ENCODE results near the gene CEBPE.

Gene CEBPE

DNA sequence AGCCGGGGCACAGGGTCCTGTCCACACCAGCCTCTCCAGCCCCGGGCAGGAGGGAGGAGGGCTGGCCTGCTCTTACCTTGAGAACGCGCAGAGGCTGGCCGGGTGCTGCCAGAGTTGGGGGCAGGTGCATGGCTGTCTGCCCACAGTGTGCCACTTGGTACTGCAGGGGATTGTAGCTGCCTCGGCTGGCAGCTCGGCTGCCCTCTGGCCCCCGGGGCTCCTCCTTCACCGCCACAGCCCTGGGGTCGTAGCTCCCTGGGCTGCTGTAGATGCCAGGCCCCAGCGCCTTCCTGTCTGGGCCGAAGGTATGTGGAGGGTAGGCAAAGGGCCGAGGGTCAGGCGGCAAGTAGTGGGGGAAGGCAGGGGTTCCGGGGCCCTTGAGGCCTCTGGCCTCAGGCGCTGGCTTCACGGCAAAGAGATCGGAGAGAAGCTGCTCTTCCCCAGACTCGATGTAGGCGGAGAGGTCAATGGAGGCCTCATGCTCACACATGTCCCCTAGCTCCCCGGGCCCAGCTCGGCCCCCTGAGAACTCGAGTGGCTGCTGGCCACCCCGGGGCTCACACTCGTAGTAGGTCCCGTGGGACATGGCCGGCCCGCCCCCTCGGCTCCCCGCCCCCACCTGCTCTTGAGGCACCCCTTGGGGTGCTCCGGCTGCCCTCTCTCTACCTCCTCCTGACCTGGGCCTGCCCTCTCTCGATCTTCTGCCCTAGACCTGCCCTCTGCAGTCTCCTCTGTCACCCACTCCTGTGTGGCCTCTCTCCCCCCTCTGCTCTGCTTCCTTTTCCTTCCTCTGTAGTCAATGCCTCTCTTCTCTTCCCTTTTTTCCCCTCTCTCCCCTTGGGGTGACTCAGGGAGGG, at the start of gene CEBPE:
Gene CEBPE, minus strand, starts transcription at position 750 of the 857 bp plus-strand sequence. Its CDS starts 164 bp downstream, at position 586.
- DNase-seq (ENCODE audit: low spot score): no peak

DNA sequence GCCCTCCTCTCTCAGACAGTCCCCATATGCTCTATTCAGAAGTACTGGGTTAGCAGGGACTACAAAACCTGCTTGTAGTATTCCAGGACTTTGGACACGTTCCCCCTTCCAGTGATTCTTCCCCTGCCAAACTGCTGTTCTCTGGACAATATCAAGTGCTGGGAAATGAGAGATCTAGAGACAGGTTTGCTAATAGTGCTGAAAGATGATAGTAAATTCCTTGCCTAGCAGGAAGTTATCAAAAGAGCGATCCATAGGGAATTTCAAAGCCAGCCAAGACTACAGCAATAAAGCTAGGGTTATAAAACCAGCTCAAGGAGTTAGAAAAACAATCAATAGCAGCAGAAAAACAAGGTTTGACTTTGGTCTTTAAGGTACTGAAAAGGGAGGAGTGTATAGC, 49.2 kb upstream of the CEBPE start:
- DNase-seq (ENCODE audit: low spot score): no peak

DNA sequence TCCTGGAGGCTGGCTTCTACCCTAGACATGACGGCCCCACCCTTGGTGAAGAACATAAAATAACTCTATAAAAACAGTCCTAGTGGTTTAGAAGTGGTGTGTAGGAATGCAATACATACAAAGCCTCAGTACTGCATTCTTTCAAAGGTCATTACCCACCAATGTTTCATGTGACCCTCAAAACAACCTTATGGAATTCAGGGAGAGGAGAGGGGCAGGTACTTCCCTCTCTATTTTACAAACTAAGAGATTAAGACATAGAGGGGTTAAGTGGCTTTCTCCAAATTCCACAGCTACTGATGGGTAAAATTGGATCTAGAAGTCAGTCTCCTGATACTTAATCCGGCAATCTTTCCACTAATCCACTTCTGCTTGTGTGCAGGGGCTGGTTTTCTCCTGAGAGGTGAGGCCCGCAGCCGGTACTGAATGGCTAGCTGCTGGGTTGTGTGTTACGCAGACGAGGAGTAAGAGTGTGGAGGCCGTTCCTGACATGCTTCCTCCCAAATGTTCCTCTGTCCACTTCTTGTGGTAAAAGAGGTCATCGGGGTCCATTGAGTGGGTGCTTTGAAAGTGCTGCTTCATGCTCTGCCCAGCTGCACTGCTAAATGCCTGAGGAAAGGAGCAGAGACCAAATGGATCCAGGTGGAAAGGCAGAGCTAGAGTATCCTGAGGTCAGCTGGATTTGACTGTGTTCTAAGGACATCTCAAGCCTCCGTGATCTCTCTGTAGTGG, 48.2 kb upstream of the CEBPE start:
- no peak for DNase-seq (ENCODE audit: low spot score)

DNA sequence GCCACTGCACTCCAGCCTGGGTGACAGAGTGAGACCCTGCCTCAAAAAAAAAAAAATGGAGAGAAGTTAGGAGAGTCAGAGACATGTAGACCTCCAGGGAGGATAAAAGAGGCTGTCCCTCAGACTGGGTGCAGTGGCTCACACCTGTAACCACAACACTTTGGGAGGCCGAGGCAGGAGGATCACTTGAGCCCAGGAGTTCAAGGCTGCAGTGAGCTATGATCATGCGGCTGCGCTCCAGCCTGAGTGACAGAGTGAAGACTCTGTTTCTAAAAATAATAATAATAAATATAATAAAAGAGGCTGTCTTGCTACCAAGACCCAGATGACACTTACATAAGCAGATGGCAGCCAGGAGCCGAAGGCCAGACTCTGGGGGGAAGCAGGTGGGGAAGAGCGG, 45.9 kb upstream of the CEBPE start:
- DNase-seq (ENCODE audit: low spot score): no peak

DNA sequence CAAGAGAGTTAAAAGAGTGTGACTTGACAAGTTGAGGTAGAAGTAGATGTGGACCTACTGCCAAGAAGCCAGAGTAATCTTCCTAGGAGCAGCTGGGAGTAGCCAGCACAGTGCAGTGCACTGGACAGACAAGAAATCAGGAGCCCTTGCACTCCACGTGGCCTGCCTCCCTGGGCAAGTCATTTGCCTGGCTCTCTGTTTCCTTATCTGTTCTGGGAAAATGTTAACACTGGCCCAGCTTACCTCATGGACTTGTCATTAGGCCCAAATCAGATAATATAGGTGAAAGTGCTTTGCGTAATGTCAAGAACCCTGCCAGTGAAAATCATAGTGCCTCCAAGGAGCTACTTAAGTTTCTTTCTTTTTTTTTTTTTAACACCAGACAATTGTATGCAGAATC, 45.2 kb upstream of the CEBPE start:
- no peak for DNase-seq (ENCODE audit: low spot score)

DNA sequence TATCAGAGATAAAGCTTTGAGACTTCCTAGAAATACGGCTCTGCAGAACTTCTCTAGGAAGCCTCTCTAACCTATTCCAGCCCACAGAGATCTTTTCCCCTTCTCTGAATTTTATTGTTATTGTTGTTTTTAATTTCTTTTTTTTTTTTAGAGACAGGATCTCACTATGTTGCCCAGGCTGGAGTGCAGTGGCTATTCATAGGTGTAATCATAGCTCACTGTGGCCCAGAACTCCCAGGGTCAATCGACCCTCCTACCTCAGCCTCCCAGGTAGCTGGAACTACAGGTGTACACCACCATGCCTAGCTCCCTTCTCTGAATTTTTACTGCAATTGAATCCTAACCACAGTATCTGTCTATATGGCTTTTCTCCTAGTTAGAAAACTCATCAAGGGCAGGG, 44.8 kb upstream of the CEBPE start:
- DNase-seq (ENCODE audit: low spot score): no peak

DNA sequence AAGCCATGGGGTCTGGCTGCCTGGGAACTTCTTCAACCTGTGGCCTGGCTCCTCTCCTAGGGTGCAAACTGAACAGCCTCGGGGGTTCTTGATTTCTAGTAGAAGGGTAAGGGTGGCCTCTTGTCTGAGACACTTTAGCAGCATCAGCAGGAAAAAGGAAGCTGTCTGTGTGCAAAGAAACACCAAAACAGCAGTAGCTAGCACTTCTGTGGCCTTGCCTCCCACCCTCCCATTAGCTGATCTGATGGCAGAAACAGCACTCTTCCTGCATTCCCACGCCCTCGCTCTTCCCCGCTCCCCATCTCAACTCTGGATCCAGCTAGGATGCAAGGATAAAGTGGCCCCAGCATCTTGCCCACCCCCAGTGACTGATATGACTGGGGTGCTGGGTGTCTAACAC, 43.7 kb upstream of the CEBPE start:
- no peak for DNase-seq (ENCODE audit: low spot score)

DNA sequence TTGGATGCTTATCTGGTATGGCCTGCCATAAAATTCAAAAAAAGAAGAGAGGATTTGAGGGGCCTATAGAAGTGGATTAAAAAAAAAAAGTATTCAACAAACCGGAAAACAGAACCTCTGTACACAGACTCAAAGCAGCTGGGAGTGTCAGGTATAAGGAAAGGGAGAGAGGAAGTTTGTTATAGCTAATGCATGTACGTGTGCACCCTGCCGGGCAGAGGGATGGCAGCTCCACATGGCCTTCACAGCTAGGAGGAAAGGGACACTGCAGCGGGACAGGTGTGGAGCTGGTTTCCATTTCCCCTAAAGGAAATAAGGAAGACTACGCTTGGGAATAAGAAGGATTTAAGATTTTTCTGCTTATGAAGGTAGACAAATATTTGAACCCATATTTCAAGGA, 43.0 kb upstream of the CEBPE start:
- DNase-seq (ENCODE audit: low spot score): no peak

DNA sequence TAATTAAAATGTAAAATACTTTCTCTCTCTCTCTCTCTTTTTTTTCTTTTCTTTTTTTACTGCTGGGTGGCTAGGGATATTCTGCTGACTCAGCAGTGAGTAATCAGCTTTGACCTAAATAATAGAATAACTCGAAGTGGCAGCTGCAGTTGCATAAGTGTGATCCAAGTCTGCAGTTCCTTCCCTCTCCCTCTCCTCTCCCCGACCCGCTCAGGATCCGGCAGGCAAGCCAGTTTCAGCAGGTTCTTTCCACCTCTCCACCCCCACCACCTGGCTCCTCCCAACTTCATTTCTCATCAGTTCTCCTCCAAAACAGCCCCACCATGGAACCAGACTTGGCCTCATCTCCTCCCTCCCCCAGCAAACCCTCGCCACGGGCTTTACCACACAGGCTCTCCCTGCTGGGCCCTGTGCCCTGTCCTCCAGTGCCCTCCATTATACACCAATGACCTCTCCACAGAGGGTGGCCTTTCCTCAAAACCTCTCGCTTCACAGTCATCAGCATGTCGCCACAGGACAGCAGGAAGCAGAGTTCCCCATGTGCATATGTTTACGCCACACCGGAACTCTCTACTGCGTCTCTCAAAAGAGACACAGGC, 42.0 kb upstream of the CEBPE start:
- DNase-seq (ENCODE audit: low spot score): no peak

DNA sequence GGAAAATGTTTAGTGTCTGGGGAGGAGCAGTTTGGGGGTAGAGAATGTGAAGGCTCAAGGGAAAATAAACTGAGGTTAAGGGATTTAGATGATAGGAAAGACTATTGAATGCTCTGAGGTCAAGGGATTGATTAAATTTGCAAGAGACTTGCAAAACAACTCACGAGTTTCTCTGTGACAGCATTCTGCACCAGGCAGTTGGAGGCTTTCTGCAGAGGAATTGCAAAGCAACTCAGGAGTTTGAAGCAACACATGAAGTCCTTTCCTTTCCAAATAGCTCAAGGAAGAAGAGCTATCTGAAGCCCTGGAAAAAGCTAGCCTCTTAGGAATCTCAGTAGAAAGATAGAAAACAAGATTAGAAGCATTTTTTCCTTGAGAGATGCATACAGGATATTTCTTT, 40.5 kb upstream of the CEBPE start:
- no peak for DNase-seq (ENCODE audit: low spot score)

DNA sequence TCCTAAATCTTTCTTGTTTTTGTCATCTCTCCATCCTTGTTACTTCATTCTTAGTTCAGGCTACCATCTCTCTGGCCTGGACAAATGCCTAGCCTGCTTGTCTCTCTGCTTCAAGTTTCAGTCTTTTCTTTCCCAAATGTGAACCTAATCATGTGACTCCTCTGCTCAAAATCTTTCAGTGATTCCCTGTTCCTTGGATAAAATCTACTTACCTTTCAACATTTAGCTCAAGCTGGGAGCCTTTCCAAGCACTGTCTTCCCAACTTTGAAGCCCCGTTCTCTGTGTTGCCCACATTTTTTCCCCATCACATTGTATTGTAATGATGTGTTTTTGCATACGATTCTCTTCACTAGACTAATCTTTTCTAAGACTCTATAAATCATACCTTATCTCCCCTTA, 39.7 kb upstream of the CEBPE start:
- no peak for DNase-seq (ENCODE audit: low spot score)

DNA sequence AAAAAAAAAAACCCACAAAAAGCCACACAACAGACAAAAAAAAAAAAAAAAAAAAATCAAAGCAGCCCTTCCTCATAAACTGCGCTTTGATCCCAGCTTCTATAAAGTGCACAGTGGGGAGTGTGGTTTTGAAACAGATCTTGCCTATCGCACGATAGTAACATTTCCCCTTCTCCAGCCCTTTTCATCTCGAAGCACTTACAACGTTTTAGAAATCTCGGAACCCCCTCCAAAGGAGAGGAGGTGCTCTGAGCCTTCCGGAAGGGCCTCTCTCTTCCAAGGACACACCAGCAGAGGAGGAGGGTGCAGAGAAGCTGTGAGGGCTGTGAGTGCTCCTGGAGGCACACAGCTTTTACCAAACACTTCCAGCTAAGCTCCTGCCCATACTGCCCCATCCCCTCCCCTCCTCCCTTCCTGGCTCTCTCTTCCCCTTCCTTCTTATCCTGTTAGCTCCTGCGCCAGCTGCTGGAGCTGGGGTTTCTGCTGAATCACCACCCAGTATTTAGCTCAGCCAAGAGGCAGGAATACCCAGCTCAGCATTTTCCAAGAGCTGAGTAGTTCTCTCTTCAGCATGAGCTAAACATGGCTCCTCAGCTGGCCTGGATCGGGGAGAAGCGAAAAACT, 36.0 kb upstream of the CEBPE start:
- no peak for DNase-seq (ENCODE audit: low spot score)

DNA sequence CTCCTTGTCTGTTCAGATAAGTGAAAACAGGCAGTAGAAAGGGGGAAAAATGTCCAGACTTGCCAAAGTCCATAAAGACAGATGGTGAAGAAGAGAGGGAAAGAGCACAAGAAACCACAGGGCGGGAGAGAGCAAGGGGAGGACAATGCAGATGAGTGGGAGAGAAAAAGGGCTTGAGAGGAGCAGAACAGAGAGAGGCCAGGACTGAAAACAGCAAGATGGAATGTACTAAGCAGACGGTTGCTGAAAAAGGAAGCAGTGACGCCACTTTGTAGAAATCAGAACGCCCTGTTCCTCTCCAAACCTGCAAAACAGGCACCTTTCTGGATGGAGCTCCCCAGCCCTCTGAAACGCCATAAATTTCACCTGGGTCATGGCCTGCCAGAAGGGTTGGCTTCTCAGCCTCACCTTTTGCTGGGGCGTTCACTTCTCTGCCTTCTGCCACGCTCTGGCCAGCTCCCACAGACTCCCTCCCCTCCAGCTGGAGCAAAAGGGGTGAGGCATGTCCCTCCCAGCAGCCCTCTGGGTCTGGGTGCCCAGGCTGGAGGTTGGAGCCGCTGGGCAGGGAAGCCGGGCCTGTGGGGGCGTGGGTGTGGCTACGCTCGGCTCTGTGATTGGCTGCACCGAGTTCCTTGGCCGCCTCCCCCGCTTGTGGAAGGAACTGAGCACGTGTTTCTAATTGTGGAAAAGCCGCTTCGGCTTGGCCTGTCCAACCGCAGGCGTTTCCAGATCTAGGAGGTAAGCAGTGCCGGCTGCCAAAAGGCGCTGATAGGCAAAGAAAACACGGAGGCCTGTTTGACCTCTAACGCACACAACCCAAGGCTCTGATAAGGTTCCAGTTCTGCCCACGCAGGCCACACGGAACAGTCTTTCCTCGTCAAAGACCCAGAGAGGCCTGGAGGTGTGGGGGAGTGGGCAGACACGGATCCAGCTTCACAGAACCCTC, 35.1 kb upstream of the CEBPE start:
- DNase-seq (ENCODE audit: low spot score): no peak

DNA sequence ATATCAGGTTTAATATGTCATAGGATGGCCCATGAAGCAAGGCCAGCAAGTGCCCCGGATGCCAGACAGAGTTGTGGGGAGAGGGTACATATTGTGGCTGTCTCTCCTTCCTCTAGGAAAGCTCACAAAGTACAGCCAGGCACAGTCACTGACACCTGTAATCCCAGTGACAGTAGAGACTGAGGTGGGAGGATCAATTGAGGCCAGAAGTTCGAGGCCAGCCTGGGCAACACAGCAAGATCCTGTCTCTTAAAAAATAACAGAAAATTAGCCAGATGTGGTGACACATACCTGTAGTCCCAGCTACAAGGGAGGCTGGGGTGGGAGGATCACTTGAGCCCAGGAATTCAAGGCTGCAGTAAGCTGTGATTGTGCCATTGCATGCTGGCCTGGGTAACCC, 32.3 kb upstream of the CEBPE start:
- no peak for DNase-seq (ENCODE audit: low spot score)

DNA sequence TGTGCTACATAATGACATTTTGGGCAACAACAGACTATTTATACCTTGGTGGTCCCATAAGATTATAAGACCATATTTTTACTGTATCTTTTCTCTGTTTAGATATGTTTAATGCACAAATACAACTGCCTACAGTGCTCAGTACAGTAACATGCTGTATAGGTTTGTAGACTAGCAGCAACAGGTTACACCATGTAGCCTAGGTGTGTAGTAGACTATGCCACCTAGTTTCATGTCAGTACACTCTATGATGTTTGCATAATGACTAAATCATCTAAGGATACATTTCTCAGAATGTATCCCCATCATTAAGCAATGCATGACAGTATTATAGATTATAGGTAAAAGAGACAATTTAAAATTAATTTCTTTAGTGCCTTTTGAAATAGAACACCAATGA, 30.7 kb upstream of the CEBPE start:
- DNase-seq (ENCODE audit: low spot score): no peak

DNA sequence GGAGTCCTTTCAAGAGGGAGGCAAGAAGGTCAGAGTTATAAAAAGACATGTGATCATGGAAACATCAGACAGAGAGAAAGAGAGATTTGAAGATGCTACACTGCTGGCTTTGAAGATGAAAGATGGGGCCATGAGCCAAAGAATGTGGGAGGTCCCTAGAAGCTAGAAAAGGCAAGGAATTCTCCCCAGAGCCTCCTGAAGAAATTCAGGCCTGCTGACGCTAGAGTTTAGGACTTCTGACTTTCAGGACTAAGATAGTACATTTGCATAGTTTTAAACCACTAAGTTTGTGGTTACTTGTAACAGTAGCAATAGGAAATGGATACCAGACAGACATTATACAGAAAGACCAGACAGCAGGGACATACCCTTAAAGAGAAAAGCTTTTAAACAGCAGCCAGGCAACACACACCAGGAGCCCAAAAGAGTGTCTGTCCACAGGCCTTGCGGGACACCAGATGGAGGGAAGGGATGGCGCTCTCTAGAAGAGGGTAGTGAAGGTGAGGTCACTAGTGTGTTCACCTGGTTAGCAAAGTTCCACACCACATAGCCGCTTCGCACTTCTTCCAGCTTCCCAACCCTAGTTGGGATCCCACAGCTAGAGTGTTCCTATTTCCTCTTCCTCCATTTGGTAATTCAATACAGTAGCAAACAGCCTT, 29.7 kb upstream of the CEBPE start:
- no peak for DNase-seq (ENCODE audit: low spot score)

DNA sequence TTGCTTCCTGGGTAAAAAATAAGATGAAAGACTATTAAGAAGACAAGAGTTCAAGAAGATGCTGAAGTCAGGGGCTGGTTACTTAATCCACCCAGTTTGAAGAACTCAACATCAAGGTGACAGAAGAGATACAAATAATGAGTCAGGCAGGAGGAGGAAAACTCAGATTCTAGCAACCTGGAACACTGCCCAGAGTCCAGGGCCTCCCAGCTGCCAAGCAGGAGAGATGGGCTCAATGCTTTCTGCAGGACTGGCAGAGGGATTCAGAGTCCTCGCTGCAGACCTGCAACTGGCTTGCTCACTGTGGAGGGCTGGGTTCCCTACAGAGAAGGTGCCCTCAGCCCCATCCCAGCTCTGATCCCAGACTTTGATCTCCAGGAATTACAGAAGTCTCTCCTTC, 28.6 kb upstream of the CEBPE start:
- DNase-seq (ENCODE audit: low spot score): no peak

DNA sequence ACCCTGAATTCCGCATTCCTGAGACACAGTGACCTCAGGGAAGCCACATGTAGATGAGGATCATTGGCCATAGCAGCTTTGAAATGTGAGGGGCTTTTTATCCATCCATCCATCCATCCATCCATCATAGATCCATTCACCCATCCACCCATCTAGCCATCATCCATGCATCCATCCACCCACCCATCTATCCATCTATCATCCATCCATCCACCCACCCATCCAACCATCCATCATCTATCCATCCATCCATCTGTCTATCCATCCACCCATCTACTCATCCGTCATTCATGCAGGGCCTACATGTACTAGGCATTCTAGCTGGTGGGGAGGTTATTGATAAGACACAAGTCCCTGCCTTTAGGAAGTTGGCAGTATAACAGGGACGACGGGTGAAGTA, 27.9 kb upstream of the CEBPE start:
- DNase-seq (ENCODE audit: low spot score): no peak

DNA sequence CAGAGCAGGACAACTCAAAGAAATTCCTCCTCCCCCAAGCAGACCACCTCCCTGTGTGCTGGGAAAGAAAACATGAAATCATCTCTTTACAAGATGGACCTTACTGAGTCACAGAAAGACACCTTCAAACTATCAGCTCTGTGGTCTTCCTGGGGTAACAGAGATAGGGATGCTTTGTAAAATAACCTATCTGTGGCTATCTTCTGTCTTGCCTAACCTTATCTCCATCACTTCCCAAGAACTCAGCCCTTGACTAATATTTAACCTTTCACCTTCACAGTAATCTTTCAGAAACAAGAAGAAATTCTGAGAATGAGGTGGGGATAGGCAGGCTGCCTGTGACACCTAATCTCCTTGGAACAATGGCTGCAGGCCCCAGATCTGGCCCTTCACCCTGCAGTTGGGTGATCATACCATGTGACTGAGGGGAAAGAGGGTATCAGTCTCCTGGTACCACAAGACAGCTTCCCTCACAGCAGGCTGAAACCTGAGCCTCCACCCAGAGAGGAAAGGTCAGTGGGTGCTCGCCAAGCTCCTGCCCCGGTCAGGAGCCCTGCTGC, 27.4 kb upstream of the CEBPE start:
- no peak for DNase-seq (ENCODE audit: low spot score)

DNA sequence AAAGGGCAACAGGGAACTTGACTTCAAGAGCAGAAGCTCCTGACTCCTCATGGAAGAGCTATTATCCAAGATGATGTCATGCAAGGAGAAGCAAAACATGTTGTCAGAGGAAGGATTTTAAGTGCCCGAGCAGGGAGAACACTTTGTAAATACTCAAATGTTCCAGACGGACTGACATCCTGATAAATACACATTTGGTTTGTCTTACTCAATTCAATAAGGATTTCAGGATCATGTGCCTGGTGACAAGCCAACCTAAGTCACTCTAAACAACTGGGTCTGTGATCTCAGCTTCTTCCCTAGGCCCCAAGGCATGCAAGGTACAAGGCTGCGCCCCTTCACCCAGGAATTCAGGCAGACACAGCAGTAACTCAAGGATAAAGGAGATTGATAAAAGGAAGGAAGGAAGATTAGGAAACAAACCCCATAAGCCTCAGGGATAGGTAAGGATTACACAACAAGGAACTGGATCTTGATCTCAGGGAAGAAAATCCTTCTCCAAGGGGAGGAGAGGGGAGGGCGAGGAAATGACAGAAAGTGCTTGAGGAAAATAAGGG, 26.8 kb upstream of the CEBPE start:
- DNase-seq (ENCODE audit: low spot score): no peak

Measured in HuH-7 (cell line).